Loucy (cell line): ENCODE results near the gene AIG1.

Source experiments
- EZH2phosphoT487 ChIP-seq: fragments of 200-600 bp; IDR thresholded peaks from 2 replicates; pipeline ENCODE4 v1.6.1; 2018; ENCODE audit warnings: antibody characterized with exemption, mild to moderate bottlenecking, moderate library complexity, borderline replicate concordance
- TF ChIP-seq, protein P1 (sequence below): fragments of 200-600 bp; sonication (generic); conservative IDR thresholded peaks from 2 replicates; pipeline ENCODE4 v1.5.1; 2014; ENCODE audit warnings: mild to moderate bottlenecking, antibody characterized with exemption, low read length

DNA sequence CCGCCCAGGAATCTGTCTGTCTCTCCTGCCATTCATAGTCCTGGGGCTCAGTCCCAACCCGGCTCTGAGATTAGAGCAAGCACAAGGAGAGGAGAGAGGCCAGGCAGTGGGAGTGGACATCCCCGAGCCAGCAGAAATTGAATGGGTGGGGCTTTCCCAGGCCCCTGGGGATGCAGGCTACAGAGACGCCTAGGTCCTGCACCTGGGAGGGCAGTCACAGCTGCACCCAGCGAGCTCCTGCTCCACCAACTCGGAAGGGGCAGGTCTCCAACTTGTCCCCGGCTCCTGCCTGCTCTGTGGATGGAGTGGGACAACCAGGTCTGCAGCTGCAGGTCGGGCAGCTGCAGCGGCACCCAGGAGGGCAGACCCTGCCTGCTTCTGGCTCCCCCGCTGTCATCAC is 11.1 kb upstream of the AIG1 start:
- TF ChIP-seq, protein P1, sequence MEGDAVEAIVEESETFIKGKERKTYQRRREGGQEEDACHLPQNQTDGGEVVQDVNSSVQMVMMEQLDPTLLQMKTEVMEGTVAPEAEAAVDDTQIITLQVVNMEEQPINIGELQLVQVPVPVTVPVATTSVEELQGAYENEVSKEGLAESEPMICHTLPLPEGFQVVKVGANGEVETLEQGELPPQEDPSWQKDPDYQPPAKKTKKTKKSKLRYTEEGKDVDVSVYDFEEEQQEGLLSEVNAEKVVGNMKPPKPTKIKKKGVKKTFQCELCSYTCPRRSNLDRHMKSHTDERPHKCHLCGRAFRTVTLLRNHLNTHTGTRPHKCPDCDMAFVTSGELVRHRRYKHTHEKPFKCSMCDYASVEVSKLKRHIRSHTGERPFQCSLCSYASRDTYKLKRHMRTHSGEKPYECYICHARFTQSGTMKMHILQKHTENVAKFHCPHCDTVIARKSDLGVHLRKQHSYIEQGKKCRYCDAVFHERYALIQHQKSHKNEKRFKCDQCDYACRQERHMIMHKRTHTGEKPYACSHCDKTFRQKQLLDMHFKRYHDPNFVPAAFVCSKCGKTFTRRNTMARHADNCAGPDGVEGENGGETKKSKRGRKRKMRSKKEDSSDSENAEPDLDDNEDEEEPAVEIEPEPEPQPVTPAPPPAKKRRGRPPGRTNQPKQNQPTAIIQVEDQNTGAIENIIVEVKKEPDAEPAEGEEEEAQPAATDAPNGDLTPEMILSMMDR = no peak
- TF ChIP-seq EZH2phosphoT487 = no peak
